Heart left ventricle (tissue), 13 donors: Measurements from ENCODE around the gene TBX4.

Experiments used
- POLR2A ChIP-seq, 2 donors: fragments of 450-650 bp; IDR thresholded peaks; one replicate each; pipeline ENCODE4 v1.6.1; 2017; ENCODE audit warnings: antibody characterized with exemption in 2 of 2, mild to moderate bottlenecking in 2 of 2, moderate library complexity in 2 of 2
- TF ChIP-seq, protein P1 (sequence below), 12 donors: fragments of 200-600 bp; sonication (generic) in 4 of 12; IDR thresholded peaks; one replicate each; pipeline versions ENCODE4 v1.5.0 to v1.8.0; 2018 to 2022; ENCODE audit warnings: antibody characterized with exemption in 12 of 12, mild to moderate bottlenecking in 5 of 12
- donor health status: ischemic (EF 13 %, LVEDD 7.1; RV severe dilation, severe dysfunction).
- donor health status: DM: no; HTN: yes; CAD: no.
- donor health status: DM: no; HTN: no; CAD: no.
- donor health status: ischemic (EF 25% LVEDD 6.9; RV normal size, moderate dysfunction).
- donor health status: ischemic (EF 25% LVEDD 5.7; RV mildly dilated, moderate dysfunction).
- donor health status: ischemic (EF 35%, LVEDD 5.7; RV mildly dilated, moderate dysfunction).
- donor health status: nonischemic (EF 11% LVEDD 7.7; RV severe dilation, severe dysfunction).
- donor health status: DM: yes; HTN: yes; CAD: no.
- donor health status: PGD.
- donor health status: ischemic (EF 29% LVEDD 5.4; RV normal size, mild dysfunction).
- donor health status: nonischemic (EF 23%, LVEDD 6.1; RV moderate dilation, normal function).

DNA sequence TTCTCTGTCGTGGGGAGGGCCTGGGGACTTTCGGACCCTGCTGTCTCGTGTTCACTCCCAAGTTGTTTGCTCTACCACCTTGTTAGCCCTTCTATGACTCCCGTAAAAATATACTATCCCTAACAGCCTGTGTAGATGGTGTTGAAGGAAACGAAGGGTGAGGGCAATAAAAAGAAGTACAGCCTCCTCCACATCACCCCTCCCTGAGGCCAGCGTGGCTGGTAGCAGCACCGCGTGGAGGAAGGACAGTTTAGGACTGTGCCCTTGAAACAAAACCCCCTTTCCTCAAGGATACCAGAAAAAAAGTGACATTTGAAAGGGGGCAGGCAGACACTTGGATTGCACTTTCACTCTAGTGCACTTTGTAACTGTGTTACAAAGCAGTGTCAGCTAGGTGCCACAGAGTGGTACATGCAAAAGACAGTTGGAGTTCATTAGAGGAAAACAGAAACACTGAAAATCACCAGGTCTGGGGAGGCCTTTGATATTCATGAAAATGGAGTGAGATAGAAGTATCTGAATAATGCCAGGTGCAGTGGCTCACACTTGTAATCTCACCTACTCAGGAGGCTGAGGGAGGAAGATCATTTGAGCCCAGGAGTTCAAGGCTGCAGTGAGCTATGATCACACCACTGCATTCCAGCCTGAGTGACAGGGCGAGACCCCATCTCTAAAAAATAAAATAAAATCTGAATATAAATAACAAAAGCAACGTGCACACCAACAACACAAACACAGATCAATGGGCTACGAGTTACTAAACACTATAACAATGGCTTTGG lies 53.8 kb downstream of the TBX4 start:
- TF ChIP-seq, protein P1, sequence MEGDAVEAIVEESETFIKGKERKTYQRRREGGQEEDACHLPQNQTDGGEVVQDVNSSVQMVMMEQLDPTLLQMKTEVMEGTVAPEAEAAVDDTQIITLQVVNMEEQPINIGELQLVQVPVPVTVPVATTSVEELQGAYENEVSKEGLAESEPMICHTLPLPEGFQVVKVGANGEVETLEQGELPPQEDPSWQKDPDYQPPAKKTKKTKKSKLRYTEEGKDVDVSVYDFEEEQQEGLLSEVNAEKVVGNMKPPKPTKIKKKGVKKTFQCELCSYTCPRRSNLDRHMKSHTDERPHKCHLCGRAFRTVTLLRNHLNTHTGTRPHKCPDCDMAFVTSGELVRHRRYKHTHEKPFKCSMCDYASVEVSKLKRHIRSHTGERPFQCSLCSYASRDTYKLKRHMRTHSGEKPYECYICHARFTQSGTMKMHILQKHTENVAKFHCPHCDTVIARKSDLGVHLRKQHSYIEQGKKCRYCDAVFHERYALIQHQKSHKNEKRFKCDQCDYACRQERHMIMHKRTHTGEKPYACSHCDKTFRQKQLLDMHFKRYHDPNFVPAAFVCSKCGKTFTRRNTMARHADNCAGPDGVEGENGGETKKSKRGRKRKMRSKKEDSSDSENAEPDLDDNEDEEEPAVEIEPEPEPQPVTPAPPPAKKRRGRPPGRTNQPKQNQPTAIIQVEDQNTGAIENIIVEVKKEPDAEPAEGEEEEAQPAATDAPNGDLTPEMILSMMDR (IDR thresholded peaks at IDR 0.05) = no peak
- TF ChIP-seq POLR2A (IDR thresholded peaks at IDR 0.05) = no peak
